Activated CD8-positive, alpha-beta memory T cell treated with anti-CD3 and anti-CD28 coated beads for 1 hour (primary cell): ENCODE data around the gene BRAP.
"Not testable (repeated sequence)": the region's sequence is repeated elsewhere in the genome, so short reads cannot be mapped to it uniquely, and the experiment has no call there.

Source experiments
- DNase-seq, 2 donors: peaks; one replicate each; pipeline ENCODE4 v3.0.0-alpha.2; 2020; ENCODE audit warnings: low read depth in 1 of 2; ENCODE audit errors: extremely low read depth in 1 of 2

The BRAP gene

DNA sequence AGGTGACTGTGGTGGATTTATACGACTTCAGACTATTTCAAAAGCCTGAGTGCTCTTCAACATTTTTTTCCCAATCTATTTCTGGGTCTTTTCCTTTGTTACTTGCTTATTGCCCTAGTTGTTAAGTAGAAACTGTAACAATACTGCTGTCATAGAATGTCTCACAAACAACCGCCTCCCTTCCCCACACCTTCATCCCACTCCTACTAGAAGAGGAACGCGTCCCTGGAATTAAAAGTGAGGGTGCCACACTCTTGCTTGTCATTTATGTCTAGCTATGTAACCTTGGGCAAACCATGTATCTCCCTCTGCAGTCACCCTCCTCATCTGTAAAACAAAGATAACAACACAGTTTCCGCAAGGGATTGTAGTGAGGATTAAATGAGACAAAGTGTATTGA is 8.6 kb downstream of the BRAP start:
- no peak for DNase-seq

- DNase-seq = no peak
These were observed 12.3 kb downstream of the BRAP start for GRCh38 chr12:111673503-111673902.

GRCh38 chr12:111672822-111673381 is 12.9 kb downstream of the BRAP start:
- DNase-seq = no peak

DNA sequence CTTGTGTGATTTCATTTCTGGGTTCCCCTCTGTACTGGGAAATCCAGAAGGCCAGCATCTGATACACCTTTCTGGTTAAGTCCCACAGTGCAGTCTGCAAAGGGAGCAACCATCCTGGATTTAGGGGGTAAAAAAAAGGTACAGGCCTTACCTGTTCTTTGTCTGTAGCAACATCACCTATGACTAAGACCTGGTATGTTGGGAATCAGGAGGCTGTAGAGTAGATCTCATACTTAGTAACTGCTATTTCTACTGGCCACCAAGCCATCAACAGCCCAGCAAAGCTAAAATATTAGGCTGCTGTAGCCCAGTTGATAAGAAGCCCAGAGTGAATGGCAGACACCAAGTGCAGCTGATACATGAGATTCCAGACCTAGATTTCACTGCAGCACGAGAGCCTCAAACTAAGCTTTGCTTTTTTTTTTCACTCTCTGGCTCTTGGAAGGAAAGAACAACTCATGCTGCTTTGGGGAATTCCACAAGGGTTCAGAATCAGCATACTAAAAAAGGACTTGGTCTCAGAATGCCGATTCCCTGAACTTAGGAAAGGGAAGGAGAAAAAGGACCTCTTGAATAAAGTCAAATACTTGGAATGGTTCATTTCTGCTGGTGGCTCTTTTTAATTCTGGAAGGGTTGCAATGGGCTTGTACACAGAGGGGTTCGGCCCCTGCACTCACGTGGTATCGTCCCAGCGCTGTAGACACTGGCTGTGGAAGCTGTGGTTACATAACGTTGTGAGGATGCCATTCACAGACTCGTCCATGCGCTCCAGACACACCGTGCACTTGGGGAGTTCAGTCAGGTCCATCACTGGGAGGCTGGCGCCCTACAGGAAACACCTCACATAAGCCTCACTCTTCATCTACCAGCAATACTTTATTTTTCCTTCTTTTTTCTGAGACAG is 20.5 kb downstream of the BRAP start:
- no peak for DNase-seq

- DNase-seq = no peak
These were observed 21.3 kb downstream of the BRAP start for GRCh38 chr12:111664499-111664898.

DNA sequence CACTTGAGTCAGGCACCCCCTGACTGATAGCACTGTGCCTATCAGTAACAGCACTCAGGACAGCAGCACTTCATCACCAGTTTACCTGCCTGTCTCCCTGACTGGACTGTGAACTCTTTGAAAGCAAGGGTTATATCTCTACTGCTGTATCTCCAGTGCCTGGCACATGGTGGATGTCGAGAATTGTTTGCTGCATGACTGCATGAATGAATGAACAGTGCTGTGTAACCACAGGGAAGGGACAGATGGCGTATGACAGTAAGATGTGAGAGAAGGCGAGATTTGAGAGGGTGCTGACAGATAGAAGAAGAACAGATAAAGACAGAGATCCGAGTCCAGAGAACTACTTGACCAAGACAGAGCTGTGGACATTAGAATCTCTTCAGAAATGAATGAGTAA is 29.7 kb downstream of the BRAP start:
- DNase-seq = no peak

DNA sequence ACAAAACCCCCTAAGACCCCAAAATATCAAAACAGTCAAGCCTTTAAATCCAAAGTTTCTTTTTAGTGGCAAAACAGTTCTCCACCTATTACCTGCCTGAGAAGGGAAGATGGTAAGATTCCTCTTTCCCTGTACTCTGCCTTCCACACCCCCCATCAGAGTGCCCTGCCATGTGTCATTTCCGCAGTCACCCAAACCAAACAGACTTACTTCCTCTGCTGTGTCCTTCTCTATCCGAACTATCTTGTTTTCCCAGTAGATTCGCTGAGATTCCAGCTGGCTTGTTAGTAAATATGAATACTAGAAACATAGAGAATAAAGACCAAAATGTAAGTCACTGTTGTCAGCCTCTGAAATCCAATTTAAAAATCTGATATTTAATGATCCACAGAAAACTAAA is 30.4 kb downstream of the BRAP start:
- DNase-seq = no peak

- no peak for DNase-seq
These were observed 32.2 kb downstream of the BRAP start for GRCh38 chr12:111653596-111653995.

DNA sequence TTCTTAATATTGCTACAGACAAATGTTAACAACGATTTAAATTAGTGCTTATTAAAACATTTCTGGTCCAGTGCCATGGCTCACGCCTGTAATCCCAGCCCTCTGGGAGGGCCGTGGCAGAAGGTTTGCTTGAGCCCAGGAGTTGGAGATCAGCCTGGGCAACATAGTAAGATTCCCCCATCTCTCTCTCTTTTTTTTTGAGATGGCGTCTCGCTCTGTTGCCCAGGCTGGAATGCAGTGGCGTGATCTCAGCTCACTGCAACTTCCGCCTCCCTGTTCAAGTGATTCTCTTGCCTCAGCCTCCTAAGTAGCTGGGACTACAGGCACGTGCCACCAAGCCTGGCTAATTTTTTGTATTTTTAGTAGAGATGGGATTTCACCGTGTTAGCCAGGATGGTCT is 33.2 kb downstream of the BRAP start:
- DNase-seq = not testable (repeated sequence)

DNA sequence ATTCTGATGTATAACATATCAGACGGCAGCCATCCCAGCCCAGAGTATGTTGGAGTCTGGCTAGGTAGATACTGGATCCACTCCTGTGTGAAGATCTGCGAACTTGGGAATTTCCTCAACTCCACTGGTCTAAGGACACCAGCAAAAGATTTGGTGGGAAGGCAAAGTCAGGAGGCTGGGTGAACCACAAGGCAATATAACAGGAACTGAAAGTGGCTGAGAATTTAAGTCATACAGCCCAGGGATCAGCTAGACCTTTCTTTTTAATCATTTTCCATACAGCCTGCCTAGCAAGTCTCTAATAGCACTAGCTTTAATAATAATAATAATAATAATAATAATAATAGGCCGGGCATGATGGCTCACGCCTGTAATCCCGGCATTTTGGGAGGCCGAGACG is 34.8 kb downstream of the BRAP start:
- no peak for DNase-seq

DNA sequence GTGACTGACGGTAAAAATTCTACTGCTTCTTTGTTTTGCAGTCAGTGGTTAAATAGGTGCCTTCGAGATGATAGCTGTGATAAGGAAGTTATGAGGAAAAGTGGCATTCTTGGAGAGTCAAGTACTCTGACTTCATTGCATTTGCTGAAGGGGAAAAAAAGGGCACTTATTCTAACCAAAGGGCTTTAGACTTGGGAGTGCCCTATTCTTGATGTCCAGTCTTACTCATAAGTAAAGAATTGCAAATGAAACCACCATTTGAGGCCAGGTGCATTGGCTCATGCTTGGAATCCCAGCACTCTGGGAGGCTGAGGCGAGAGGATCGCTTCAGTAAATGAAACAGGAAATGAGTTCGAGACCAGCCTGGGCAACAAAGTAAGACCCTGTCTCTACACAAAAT is 40.3 kb downstream of the BRAP start:
- DNase-seq = no peak

DNA sequence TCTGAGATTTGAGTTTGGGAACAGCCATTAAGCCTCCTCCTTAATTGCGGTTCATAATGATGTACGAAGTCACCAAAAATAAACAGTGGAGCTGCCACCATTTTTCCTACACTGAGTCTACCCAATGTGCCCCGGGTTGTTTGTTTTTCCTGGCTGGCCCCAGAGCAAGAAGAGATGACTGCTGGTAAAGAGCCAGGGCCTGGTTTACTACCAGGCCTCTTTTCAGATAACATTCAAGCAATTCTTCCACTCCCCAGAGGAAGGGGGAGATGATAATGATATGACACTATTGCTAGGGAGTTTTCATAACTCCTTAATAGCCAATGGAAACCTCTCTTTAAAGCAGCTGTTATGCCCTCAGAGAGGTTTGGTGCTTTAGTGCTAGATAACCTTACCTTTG is 42.3 kb downstream of the BRAP start:
- DNase-seq = no peak

DNA sequence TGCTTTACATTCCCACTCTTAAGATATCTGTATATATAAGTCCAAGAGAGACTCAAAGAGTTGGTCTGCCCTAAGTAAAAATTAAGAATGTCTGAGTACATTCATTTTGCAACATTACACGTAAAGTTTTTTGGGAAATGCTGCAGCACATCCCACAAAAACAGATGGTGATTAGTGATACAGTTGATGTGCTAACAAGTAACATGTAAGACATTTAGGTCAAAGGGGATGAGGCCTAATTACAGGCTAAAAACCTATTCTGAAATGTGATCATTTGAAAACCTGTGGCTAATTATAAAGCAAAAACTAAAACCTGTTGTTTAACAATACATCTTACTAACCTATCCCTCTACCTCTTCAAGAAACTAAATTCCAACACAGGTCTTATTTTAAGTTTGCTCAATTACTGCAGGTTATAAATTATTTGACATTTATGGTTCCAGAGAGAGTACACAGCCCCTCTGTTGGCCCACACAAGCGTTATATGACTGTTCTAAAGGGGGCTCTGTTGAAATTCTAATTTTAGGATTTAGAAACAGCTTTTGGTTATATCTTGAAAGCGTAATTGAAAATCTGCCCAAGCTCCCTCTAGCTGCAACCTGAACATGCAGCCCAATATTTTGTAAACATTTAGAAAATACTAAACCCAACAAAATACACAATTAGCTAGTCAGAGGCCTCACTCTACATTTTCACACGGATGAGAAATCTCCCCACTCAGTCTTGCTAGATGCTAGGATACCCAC is 42.9 kb downstream of the BRAP start:
- DNase-seq = no peak

DNA sequence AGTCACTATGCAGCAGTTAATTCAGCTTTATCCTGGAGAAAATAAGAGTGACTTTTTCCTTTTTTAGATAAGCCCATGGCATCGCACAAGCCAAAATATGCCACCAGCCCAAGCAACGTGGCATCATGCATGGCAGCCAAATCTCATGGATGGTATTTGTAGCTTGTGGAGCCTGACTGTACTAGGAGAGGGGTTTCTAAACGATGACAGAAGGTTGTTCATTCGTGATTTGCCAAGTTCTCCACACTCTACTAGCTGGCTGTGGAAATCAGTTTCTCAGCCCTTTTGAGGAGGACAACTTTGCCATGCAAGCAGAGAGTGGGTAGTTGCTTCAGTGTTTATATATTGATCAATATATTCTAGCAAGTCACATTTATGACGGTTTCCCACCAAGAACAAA is 45.2 kb downstream of the BRAP start:
- DNase-seq = no peak

DNA sequence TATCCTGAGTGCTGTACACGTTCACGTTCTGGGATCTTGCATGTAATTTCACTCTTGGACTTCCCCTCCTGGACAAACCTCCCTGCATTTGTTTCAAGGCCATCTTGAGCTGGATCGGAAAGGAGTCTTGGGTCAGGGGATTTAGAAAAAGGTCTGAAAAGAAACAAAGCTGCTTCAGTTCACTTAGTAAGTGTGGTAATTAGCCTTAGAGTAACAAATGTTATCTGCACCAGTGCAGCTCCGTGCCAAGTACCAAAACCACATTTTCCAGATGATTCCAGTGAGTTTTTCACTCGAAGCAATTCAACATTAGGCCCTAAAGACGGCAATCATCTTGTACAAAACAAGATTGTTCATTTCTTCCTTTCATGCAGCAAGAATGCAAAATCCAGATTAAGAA is 47.2 kb downstream of the BRAP start:
- DNase-seq = no peak

- no peak for DNase-seq
These were observed 49.4 kb downstream of the BRAP start for GRCh38 chr12:111636209-111636945.

DNA sequence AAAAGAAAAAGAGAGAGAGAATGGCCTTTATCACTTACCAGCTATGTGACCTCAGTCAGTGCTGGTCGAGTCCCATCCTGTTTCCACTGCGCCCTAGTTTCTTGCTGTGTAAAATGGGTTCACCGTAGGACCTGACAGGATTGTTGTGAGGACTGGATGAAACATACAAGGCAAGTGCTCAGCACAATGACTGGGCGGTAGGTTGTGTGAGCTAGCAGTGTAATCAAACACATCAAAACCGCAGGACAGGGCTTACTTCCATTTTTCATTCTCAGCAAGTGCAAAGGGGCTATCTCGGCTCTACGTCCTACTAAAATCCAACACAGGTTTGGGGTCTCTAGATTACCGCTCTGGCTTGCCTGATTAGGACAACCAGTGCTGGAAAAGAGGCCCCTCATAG is 50.2 kb downstream of the BRAP start:
- DNase-seq = no peak

- no peak for DNase-seq
These were observed 57.1 kb downstream of the BRAP start for GRCh38 chr12:111628505-111629260.

DNA sequence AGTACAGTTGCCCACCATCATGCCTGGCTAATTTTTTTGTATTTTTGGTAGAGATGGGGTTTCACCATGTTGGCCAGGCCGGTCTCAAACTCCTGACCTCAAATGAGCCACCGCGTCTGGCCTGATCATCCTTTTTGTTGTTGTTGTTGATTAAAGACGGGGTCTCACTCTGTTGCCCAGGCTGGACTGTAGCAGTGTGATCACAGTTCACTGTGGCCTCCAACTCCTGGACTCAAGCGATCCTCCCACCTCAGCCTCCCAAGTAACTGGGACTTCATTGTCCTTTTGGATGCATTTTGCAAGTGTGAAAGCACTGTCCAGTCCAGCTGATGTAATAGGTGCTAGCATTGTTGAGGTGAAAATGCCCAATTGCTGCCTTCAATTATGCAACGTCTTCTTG is 59.5 kb downstream of the BRAP start:
- no peak for DNase-seq

GRCh38 chr12:111624540-111624939 is 61.2 kb downstream of the BRAP start:
- no peak for DNase-seq
